ENCODE data around the gene CALCB. TPM values are rescaled to one million over a fixed set of nuclear protein-coding genes. Genes with fewer than 3 reads are reported as not detected.

The CALCB gene
- total and polyA plus RNA-seq, 2 of the 8 experiments (the other 6 are each of a cell fraction or from before 2014, with no cell fraction given): 3.7 to 4.2 TPM

DNA sequence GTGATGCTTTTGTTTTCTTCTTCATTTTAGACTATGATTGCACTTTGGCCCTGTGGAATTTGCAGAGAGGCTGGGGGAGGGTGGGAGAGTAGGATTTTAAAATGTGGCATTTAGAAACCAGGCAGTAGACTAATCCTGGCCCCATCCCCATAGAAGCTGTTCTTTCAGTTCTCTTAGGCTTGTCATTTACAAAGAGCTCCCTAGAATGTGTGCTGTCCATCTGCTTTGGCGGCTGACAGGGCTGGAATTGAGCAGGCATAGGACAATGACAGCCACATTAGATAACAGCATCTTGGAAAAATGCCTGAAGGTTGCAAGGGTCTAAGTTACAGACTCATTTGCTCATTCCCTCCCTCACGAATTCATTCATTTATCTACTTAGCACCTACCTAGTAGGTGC lies 51.1 kb downstream of the CALCB start (continued):
- no peak for TF ChIP-seq RNF2 (IDR thresholded peaks at IDR 0.05; ENCODE audit: borderline replicate concordance, low read depth, low read length, missing control alignments, poor library complexity, severe bottlenecking)
- TF ChIP-seq NRF1 (IDR thresholded peaks at IDR 0.05; ENCODE audit: low read depth, low read length): no peak
- no peak for TF ChIP-seq SP2 (IDR thresholded peaks at IDR 0.05; ENCODE audit: low read length)
